HuH-7 (cell line): ENCODE results near the gene NR0B2.
A peak's percentile ranks its signal among the peaks of the same experiment; 100 is the strongest.
"Not testable (repeated sequence)": the region's sequence is repeated elsewhere in the genome, so short reads cannot be mapped to it uniquely, and the experiment has no call there.

Source experiments
- DNase-seq: peaks from one replicate; pipeline ENCODE4 v3.0.0; 2011; ENCODE audit warnings: low spot score

NR0B2 gene

GRCh38 chr1:26888231-26888630, 25.5 kb downstream of the NR0B2 start:
- no peak for DNase-seq

- DNase-seq = no peak
These were observed 26.6 kb downstream of the NR0B2 start for GRCh38 chr1:26887125-26887524.

- DNase-seq = no peak
These were observed 30.9 kb downstream of the NR0B2 start for GRCh38 chr1:26882696-26883463.

GRCh38 chr1:26881611-26882010, 32.2 kb downstream of the NR0B2 start:
- not testable (repeated sequence) for DNase-seq

GRCh38 chr1:26879793-26880192, 34.0 kb downstream of the NR0B2 start:
- DNase-seq = no peak

- DNase-seq = no peak
These were observed 36.4 kb downstream of the NR0B2 start for GRCh38 chr1:26877326-26877725.

- no peak for DNase-seq
These were observed 38.9 kb downstream of the NR0B2 start for GRCh38 chr1:26874896-26875295.

- not testable (repeated sequence) for DNase-seq
These were observed 40.7 kb downstream of the NR0B2 start for GRCh38 chr1:26873097-26873496.

- peak; percentile 96 for DNase-seq
These were observed 48.9 kb downstream of the NR0B2 start for GRCh38 chr1:26864610-26865480.

GRCh38 chr1:26863685-26864077, 50.1 kb downstream of the NR0B2 start:
- no peak for DNase-seq

GRCh38 chr1:26862781-26863684, 50.7 kb downstream of the NR0B2 start, which contains the start of gene SFN:
Gene SFN, plus strand, starts transcription at chr1:26863149. Its CDS starts 64 bp downstream, at chr1:26863213.
- peak; percentile 57 for DNase-seq

- no peak for DNase-seq
These were observed 51.8 kb downstream of the NR0B2 start for GRCh38 chr1:26861889-26862378.
